ENCODE measurements around the gene GRHL3.
"Not testable (repeated sequence)": the region's sequence is repeated elsewhere in the genome, so short reads cannot be mapped to it uniquely, and the experiment has no call there.

Gene GRHL3

GRCh38 chr1:24319312-24319863 lies at the start of gene GRHL3:
TSS of gene GRHL3 (plus strand) at chr1:24319357. CDS start at chr1:24319552, 195 bp downstream.
- DNase-seq: no peak

- DNase-seq: not testable (repeated sequence)
Measured at GRCh38 chr1:24274203-24275103, 44.7 kb upstream of the GRHL3 start.

- no peak for DNase-seq
Measured at GRCh38 chr1:24275104-24275410, 44.1 kb upstream of the GRHL3 start.

- DNase-seq: no peak
Measured at GRCh38 chr1:24275510-24275909, 43.6 kb upstream of the GRHL3 start.

GRCh38 chr1:24276791-24277190 lies 42.4 kb upstream of the GRHL3 start:
- no peak for DNase-seq

- no peak for DNase-seq
Measured at GRCh38 chr1:24277420-24278169, 41.6 kb upstream of the GRHL3 start.

GRCh38 chr1:24278726-24279125 lies 40.4 kb upstream of the GRHL3 start:
- no peak for DNase-seq

- no peak for DNase-seq
Measured at GRCh38 chr1:24279590-24280232, 39.4 kb upstream of the GRHL3 start.

- no peak for DNase-seq
Measured at GRCh38 chr1:24281591-24281990, 37.6 kb upstream of the GRHL3 start.

- no peak for DNase-seq
Measured at GRCh38 chr1:24282491-24282890, 36.7 kb upstream of the GRHL3 start.

GRCh38 chr1:24283326-24284155 lies 35.6 kb upstream of the GRHL3 start:
- no peak for DNase-seq

- no peak for DNase-seq
Measured at GRCh38 chr1:24284156-24284471, 35.0 kb upstream of the GRHL3 start.

- DNase-seq: no peak
Measured at GRCh38 chr1:24285231-24285630, 33.9 kb upstream of the GRHL3 start.

- DNase-seq: no peak
Measured at GRCh38 chr1:24286246-24287010, 32.7 kb upstream of the GRHL3 start.

GRCh38 chr1:24287779-24288178 lies 31.4 kb upstream of the GRHL3 start:
- not testable (repeated sequence) for DNase-seq

- no peak for DNase-seq
Measured at GRCh38 chr1:24288479-24288878, 30.7 kb upstream of the GRHL3 start.

- peak in 1 of 2 experiments; percentile 8 for DNase-seq
Measured at GRCh38 chr1:24289937-24290595, 29.1 kb upstream of the GRHL3 start.

- no peak for DNase-seq
Measured at GRCh38 chr1:24290933-24291487, 28.1 kb upstream of the GRHL3 start.

GRCh38 chr1:24292103-24292502 lies 27.1 kb upstream of the GRHL3 start:
- DNase-seq: no peak

- no peak for DNase-seq
Measured at GRCh38 chr1:24292887-24293286, 26.3 kb upstream of the GRHL3 start.

Measured in NCI-H1930 (cell line).